Stimulated activated CD8-positive, alpha-beta memory T cell treated with anti-CD3 and anti-CD28 coated beads, Interleukin-4, amount 100 ng/mL, for 4 hours (primary cell): ENCODE data around the gene PPARA.

Experiments
- DNase-seq, 2 donors: peaks; one replicate each; pipeline ENCODE4 v3.0.0-alpha.2; 2020; ENCODE audit warnings: low read depth in 2 of 2, low spot score in 1 of 2

Gene PPARA

GRCh38 chr22:46113910-46114517, 36.3 kb upstream of the PPARA start:
- DNase-seq: no peak

DNA sequence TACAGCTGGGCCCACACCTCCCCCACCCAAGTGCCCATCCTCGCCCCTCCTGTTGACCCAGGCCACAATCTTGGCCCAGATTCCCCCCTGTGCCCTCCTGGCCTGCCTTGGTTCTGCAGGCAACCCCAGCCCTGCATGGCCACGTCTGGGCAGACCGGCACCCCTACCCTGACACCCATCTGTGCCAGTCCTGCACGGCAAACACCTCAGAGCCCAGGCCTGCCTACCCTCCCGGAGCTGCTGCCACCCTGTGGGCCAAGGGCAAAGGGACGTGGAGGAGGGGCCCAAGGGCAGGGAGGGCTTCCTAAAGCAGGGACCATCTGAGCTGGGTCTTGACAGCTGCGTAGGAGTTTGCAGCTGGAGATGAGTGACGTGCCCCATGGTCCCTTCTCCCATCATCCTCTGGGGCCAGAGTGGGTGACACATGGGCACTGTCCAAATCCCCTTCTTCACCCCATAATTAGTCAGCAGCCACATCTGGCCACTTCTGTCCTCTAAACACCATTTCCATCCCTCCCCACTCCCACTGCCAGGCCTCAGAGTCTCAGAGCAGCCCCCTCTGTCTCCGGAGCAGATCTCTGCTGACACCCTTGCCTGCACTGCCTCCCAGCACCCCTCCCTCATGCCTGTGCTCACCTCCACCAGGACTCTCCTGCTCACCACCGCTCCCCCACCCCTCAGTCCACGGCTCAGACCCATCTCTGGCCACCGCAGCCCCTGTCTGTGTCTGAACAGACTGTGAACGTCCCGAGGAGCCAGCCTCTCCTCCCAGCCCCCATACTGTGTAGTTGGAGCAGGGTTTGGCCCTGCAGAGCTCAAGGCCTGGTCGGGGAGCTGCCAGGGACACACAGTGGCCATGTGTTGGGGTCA, 35.6 kb upstream of the PPARA start:
- no peak for DNase-seq

DNA sequence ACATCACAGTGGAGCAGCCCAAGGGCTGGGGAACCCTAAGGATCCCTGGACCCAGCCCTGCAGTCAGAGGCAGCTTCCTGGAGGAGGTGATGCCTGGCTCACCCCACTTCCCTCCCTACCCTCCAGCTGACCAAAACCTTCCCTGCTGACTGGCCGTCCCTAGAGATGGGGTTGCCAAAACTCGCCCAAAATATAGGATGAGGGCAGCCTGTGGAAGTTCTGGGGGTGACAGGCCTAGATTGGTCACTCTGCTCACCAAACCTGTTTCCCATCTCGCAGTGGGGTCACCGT, 35.0 kb upstream of the PPARA start:
- DNase-seq: no peak

DNA sequence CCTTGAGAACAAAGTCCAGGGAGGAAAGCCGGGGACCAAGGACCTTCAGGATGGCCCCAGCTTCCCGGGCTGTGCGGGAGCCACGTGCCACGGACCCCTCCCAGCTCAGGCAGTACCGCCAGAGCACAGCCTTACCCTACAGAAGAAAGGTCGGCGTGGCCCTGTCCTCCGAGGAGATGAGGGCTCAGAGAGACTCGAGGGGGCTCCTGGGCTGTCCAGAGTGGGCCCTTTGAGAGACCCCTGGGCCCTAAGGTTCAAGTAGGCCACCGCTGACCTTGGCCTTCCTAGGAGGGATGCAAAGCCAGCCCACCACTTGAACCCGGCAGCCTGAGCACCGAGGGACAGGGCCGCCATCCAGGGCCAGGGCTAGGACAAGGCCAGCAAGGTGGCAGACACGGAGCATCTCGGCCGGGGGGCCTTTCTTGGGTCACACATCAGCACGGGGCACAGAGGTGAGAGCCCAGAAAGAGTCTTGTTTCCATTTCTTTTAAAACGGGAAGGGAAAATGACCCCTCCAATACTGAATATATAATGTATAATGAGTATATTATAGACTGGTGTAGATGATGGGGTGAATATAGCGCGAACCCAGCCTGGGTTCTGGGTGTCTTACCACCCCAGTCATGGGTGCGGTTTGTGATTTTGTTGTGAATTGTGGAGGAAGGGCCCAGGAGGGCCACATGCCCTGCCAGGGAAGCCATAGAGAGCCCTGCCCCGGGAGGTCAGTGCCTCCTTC, 34.4 kb upstream of the PPARA start:
- no peak for DNase-seq

- DNase-seq: peak; percentile 53 to 67
These were observed 33.8 kb upstream of the PPARA start for GRCh38 chr22:46116491-46116958.

GRCh38 chr22:46117206-46118199, 32.8 kb upstream of the PPARA start:
- no peak for DNase-seq

GRCh38 chr22:46119093-46119728, 31.1 kb upstream of the PPARA start:
- DNase-seq: no peak

DNA sequence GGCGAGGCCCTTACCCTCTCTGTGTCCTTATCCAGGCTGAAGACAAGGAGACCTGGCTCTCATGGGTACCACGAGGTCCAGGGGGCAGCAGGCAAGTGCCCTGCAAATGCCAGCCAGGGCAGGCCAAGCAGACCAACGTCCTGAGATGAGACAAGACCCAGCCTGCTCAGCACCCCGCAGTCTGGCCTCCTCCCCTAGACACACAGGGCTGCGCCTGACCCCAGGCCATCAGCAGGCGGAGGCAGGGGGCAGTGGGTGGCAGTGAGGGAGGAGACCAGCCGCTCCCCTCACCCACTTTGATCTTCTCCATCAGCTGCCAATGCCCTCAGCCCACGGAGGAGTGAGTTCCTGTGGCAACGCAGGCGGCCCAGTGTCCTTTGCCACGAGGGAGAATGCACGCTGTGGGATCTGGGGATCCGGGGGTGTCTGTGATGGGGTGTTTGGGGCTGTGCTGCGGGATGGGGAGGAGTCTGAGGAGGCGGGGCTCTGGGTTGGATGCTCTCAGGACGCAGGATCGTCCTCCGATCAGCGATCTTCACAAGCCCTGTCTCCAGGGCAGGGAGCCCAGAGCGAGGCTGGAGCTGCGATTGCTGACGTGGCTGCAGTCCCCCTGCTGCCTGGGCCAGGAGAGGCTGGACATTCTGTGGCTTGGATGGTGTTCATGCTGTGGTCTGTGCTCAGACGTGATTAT, 30.5 kb upstream of the PPARA start:
- no peak for DNase-seq

DNA sequence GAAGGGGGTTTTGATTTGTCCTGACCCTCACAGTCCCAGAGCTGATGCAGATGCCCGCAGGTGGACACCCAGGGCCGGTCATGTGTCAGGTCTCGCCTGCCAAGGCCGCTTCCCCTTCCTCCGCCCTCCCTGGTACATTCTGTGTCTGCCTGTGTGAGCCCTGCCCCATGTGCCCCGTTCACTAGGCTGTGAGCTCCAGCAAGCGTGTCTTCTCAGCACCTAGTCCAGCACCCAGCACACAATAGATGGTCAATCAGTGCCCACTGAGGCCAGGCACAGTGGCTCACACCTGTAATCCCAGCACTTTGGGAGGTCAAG, 29.9 kb upstream of the PPARA start:
- no peak for DNase-seq

GRCh38 chr22:46121079-46121478, 29.2 kb upstream of the PPARA start:
- DNase-seq: no peak

GRCh38 chr22:46121523-46122287, 28.6 kb upstream of the PPARA start:
- no peak for DNase-seq

DNA sequence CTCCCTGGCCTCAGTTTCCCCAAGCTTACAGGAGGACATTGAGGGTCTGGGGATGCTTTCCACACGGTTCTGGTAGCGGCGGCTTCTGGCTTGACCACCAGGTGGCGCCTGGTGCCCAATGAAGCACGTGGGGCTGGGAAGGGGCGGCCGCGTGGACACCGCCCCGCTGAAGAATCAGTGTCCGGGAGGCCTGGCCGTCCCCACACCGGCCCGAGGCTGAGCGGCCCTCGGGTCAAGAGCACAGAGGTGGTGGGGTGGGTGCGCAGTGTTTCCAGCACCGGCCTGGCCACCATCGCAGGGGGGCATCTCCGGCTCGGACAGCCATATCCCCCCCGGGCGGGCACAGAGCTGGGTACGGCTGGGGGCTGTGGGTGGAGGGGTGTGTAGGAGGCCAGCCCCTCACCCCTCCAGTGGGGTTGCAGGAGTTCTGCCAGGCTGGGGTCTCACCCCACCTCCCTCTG, 27.8 kb upstream of the PPARA start:
- peak; percentile 7 to 54 for DNase-seq

- no peak for DNase-seq
These were observed 27.2 kb upstream of the PPARA start for GRCh38 chr22:46122980-46123693.

DNA sequence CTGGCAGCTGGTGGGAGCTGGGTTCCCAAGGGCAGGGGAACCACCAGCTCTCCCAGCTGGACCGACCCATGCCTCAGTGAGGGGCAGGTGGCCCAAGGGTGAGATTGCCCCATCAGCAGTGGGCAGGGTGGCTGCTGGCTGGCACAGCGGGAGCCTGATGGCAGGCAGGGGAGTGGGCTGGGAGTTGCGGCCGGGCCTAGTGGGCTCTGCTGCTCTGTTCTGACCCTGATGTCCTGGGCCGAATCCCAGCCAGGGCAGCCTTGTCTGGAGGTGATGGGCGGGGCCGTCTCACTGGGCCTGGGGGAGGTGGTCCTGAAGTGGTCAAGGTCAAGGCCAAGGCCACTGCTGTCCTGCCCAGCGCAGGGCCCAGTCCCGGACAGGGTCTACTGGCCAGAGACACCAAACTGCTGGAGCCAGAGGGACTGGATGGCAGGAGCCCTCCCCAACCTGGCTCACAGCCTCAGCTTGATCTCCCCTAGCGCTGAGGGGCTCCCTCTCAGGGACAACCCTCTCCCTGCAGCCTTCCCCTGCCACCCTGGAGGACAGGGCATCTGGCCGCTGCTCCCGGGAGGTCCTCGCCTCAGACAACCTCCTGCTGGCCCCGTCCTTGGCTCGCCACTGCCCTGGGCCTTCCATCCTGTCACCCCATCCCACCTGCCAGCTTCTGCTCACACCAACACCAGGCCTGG, 26.5 kb upstream of the PPARA start:
- no peak for DNase-seq

- DNase-seq: no peak
These were observed 25.8 kb upstream of the PPARA start for GRCh38 chr22:46124383-46125144.

- DNase-seq: no peak
These were observed 25.0 kb upstream of the PPARA start for GRCh38 chr22:46125311-46125710.
